Measurements from ENCODE around the gene RBM47. TPM values are rescaled to one million over a fixed set of nuclear protein-coding genes. Genes with fewer than 3 reads are reported as not detected.
A peak's percentile ranks its signal among the peaks of the same experiment; 100 is the strongest.

The RBM47 gene
- total RNA-seq, 8 experiments from 2014 or later: 0.38 to 16.9 (median 1.8) TPM

DNA sequence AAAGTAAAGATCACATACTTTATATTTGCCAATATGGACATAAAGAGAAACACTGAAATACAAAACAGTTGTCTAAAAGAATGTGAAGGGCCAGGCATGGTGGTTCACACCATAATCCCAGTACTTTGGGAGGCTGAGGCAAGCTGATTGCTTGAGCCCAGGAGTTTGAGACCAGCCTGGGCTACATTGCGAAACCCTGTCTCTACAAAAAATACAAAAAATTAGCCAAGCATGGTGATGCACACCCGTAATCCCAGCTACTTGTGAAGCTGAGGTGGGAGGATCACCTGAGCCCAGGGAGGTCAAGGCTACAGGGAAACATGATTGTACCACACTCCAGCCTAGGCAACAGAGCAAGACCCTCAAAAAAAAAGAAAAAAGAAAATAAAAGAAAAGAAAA lies 11.8 kb downstream of the RBM47 start:
- peaks cover 7 to 9% of the 10 kb centered on the region in 2 donors for H3K4me1 ChIP-seq (replicated peaks in 1 of 2)
- in situ Hi-C loops (cut with MboI; ENCODE audit: low pct_unique_long_range_greater_than_20kb in 2 of 9, low sequenced_read_pairs in 9 of 9, unreplicated experiment in 9 of 9): no loop called here
- H3K27ac ChIP-seq: no peak overlapping the region
- 20 to 100% (median 80%) methylated on average over 1 to 2 of the region's 2 CpGs; no CpG with 5 or more reads in 4 of the 10 experiments for WGBS, 10 experiments
- no peak overlapping the region for H3K4me3 ChIP-seq
- ATAC-seq (replicated peaks in 6 of 8): no peak

DNA sequence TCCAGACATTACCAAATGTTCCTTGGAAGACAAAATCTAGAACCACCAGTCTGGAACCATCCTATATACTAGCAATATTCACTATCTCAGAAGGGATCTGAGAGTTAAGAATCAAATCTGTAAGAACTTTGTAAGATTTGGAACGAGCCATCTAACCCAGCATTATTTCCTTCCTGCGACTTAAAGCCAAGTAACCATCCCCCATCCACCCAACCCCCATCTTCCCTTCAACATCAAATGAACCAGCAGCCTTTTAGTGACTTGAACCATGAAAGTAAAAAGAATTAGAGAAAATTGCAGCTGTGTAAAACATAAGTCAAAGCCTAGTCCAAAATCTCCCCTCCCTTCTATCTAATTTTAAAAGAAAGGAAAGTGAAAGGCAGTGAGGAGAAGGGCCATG lies 15.6 kb downstream of the RBM47 start:
- H3K27ac ChIP-seq: no peak overlapping the region
- no peaks in the 10 kb centered on the region for H3K4me1 ChIP-seq (replicated peaks in 1 of 2)
- no peak for ATAC-seq (replicated peaks in 6 of 8)
- H3K4me3 ChIP-seq: no peak overlapping the region
- in situ Hi-C loops (cut with MboI; ENCODE audit: low pct_unique_long_range_greater_than_20kb in 2 of 9, low sequenced_read_pairs in 9 of 9, unreplicated experiment in 9 of 9): no loop called here
- WGBS, 10 experiments: 33 to 87% (median 50%) methylated on average over 1 to 2 of the region's 2 CpGs; no CpG with 5 or more reads in 3 of the 10 experiments

- H3K27ac ChIP-seq: no peak overlapping the region
- no peaks in the 10 kb centered on the region for H3K4me1 ChIP-seq (replicated peaks in 1 of 2)
- in situ Hi-C loops (cut with MboI; ENCODE audit: low pct_unique_long_range_greater_than_20kb in 2 of 9, low sequenced_read_pairs in 9 of 9, unreplicated experiment in 9 of 9): no loop called here
- H3K4me3 ChIP-seq: no peak overlapping the region
- 0 to 100% (median 86%) methylated on average over 1 of the region's 1 CpG; no CpG with 5 or more reads in 1 of the 10 experiments for WGBS, 10 experiments
- no peak for ATAC-seq (replicated peaks in 6 of 8)
These were observed 16.2 kb downstream of the RBM47 start for GRCh38 chr4:40613456-40613855.

DNA sequence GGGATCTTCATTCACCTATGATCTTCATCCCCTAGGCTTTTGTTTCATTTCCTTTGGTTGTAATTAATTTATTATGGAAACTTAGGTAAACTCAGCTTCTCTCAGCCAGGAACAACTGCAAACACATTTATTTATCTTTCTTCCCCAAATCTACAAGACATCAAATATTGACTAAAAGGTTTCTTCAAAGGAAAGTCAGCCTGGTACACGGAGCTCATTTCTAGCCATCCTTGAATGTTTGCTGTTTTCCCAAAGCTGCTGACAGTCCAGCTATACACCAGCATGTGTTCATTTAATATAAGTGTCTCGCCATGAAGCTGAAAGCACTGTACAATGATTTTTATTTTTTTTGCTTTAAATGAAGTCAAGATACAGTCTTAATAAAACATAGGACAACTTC lies 16.8 kb downstream of the RBM47 start:
- in situ Hi-C loops (cut with MboI; ENCODE audit: low pct_unique_long_range_greater_than_20kb in 2 of 9, low sequenced_read_pairs in 9 of 9, unreplicated experiment in 9 of 9): no loop called here
- Histone ChIP-seq H3K27ac (no peak overlapping the region), H3K4me3 (no peak overlapping the region), H3K4me1 (replicated peaks in 1 of 2) (no peaks in the 10 kb centered on the region)
- ATAC-seq (replicated peaks in 6 of 8): no peak
- WGBS, 10 experiments: 25 to 100% (median 55%) methylated on average over 1 to 2 of the region's 2 CpGs

DNA sequence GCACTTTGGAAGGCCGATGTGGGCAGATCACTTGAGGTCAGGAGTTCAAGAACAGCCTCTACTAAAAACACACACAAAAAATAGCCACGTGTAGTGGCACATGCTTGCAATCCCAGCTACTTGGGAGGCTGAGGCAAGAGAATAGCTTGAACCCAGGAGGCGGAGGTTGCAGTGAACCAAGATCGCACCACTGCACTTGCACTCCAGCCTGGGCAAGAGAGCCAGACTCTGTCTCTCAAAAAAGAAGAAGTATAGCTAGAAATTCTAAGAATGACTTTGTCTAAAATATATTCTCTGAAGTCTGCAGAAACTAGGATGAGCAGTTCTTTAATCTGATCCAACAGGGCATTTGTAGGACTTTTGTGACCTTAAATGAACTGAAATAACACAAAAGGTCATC lies 17.4 kb downstream of the RBM47 start:
- in situ Hi-C loops (cut with MboI; ENCODE audit: low pct_unique_long_range_greater_than_20kb in 2 of 9, low sequenced_read_pairs in 9 of 9, unreplicated experiment in 9 of 9): no loop called here
- Histone ChIP-seq H3K4me1 (replicated peaks in 1 of 2) (no peaks in the 10 kb centered on the region), H3K4me3 (no peak overlapping the region), H3K27ac (no peak overlapping the region)
- ATAC-seq (replicated peaks in 6 of 8): no peak
- WGBS, 10 experiments: 67 to 90% (median 85%) methylated on average over 2 to 4 of the region's 4 CpGs; no CpG with 5 or more reads in 4 of the 10 experiments

DNA sequence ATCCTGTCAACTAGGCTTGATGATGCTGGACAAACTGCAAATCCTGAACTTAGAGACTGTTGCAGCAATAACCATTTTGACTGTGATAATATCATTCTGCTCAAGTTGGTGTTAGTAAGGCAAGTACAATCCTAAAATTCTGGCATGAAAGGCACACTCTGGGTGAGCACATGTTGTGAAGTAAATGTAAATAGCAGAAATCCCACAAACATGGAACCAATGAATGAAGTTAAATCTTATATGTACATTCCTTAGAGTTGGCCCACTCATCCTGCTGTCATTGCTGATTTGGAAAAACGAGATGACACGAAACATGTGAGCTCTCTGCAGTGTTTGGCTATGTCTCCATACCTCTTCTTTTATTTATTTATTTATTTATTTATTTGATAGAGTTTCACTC lies 21.0 kb downstream of the RBM47 start:
- 25 to 100% (median 88%) methylated on average over 1 to 2 of the region's 2 CpGs; no CpG with 5 or more reads in 3 of the 10 experiments for WGBS, 10 experiments
- H3K4me3 ChIP-seq: no peak overlapping the region
- no peak for ATAC-seq (replicated peaks in 6 of 8)
- no peaks in the 10 kb centered on the region for H3K4me1 ChIP-seq (replicated peaks in 1 of 2)
- no peak overlapping the region for H3K27ac ChIP-seq
- in situ Hi-C loops (cut with MboI; ENCODE audit: low pct_unique_long_range_greater_than_20kb in 2 of 9, low sequenced_read_pairs in 9 of 9, unreplicated experiment in 9 of 9): no loop called here

DNA sequence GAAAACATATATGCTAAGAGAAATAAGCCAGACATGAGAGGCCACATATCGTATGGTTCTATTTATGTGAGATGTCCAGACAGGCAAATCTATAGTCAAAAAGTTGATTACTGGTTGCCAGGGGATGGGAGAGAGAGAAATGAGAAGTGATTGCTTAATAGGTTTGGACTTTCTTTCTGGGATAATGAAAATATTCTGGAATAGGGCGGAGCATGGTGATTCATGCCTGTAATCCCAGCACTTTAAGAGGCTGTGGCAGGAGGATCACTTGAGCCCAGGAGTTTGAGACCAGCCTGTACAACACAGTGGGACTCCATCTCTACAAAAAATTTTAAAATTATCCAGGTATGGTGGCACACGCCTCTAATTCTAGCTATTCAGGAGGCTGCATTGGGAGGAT lies 22.4 kb downstream of the RBM47 start:
- in situ Hi-C loops (cut with MboI; ENCODE audit: low pct_unique_long_range_greater_than_20kb in 2 of 9, low sequenced_read_pairs in 9 of 9, unreplicated experiment in 9 of 9): no loop called here
- peak in 1 of 8 experiments; percentile 54 for ATAC-seq (replicated peaks in 6 of 8)
- H3K27ac ChIP-seq: no peak overlapping the region
- no peak overlapping the region for H3K4me3 ChIP-seq
- 67 to 100% (median 86%) methylated on average over 1 to 3 of the region's 3 CpGs for WGBS, 10 experiments
- H3K4me1 ChIP-seq (replicated peaks in 1 of 2): no peaks in the 10 kb centered on the region

DNA sequence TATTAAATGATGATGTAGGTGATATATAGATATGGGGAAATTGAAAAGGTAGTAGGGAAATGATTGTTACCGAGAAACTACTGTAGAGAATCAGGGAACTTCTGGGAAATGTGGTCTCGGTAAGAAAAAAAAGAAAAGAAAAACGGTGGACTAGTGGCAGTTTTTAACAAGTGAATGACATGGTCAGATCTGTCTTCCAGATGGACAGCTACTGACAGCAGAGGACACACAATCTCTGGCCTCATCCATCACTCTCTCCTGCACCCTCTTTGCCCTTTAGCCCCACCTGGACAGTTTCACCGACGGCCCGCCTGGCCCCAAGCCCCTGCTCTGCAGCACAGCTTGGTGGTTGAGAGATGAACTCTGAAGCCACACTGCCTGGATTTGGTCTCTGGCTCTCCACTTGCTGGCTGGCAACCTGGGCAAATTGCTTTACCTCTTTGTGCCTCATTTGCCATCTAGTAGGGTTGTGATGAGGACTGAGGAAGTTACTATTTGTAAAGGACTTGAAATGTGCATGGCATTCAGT lies 23.4 kb downstream of the RBM47 start:
- WGBS, 10 experiments: 38 to 88% (median 53%) methylated on average over 3 to 6 of the region's 6 CpGs; no CpG with 5 or more reads in 2 of the 10 experiments
- H3K4me1 ChIP-seq (replicated peaks in 1 of 2): no peaks in the 10 kb centered on the region
- ATAC-seq (replicated peaks in 6 of 8): no peak

DNA sequence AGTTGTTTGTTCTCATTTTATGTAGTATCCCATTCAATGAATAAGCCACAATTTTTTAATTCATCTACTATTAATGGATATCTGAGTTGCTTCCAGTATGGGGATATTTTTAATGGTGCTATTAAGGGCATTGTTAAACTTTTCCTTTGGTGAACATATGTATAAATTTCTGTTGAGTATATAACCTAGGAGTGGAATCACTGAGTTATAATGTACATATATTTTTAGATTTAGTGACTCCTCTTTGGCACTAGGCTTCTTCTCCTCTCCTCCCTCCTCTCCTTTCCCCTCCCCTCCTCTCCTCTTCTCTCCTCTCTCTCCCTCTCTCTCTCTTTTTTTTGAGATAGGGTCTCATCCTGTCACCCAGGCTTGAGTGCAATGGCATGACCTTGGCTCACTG lies 26.4 kb downstream of the RBM47 start:
- in situ Hi-C loops (cut with MboI; ENCODE audit: low pct_unique_long_range_greater_than_20kb in 2 of 9, low sequenced_read_pairs in 9 of 9, unreplicated experiment in 9 of 9): no loop called here
- ATAC-seq (replicated peaks in 6 of 8): no peak
- no peak overlapping the region for H3K4me3 ChIP-seq
- H3K27ac ChIP-seq: no peak overlapping the region
- no peaks in the 10 kb centered on the region for H3K4me1 ChIP-seq (replicated peaks in 1 of 2)

More for the DNA sequence above, 23.4 kb downstream of the RBM47 start:
- Histone ChIP-seq H3K4me3 (no peak overlapping the region), H3K27ac (no peak overlapping the region)
- in situ Hi-C loops (cut with MboI; ENCODE audit: low pct_unique_long_range_greater_than_20kb in 2 of 9, low sequenced_read_pairs in 9 of 9, unreplicated experiment in 9 of 9): no loop called here

GRCh38 chr4:40601641-40602040 lies 28.0 kb downstream of the RBM47 start:
- in situ Hi-C loops (cut with MboI; ENCODE audit: low pct_unique_long_range_greater_than_20kb in 2 of 9, low sequenced_read_pairs in 9 of 9, unreplicated experiment in 9 of 9): no loop called here
- ATAC-seq (replicated peaks in 6 of 8): no peak
- H3K4me1 ChIP-seq (replicated peaks in 1 of 2): no peaks in the 10 kb centered on the region
- no peak overlapping the region for H3K27ac ChIP-seq
- WGBS, 10 experiments: 63 to 100% (median 84%) methylated on average over 2 to 7 of the region's 7 CpGs; no CpG with 5 or more reads in 3 of the 10 experiments
- H3K4me3 ChIP-seq: no peak overlapping the region

DNA sequence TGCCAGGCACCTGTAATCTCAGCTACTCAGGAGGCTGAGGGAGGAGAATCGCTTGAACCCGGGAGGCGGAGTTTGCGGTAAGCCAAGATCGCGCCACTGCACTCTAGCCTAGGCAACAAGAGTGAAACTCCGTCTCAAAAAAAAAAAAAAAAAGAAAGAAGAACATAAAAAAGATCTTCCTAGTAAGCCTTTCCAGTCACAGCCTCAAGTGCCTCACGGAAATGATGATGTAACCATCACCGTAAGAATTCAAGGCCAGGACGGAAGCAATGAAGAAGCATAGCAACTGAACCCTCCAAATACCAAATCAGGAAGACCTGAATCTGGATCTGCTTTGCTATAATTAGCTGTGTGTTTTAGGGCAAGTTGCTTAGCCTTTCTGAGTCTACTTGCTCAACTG lies 28.8 kb downstream of the RBM47 start:
- Histone ChIP-seq H3K4me1 (replicated peaks in 1 of 2) (no peaks in the 10 kb centered on the region), H3K4me3 (no peak overlapping the region), H3K27ac (no peak overlapping the region)
- 89 to 100% (median 92%) methylated on average over 2 to 9 of the region's 10 CpGs; no CpG with 5 or more reads in 3 of the 10 experiments for WGBS, 10 experiments
- no peak for ATAC-seq (replicated peaks in 6 of 8)
- in situ Hi-C loops (cut with MboI; ENCODE audit: low pct_unique_long_range_greater_than_20kb in 2 of 9, low sequenced_read_pairs in 9 of 9, unreplicated experiment in 9 of 9): no loop called here

GRCh38 chr4:40599431-40599830 lies 30.2 kb downstream of the RBM47 start:
- 21 to 100% (median 76%) methylated on average over 1 to 2 of the region's 2 CpGs; no CpG with 5 or more reads in 4 of the 10 experiments for WGBS, 10 experiments
- in situ Hi-C loops (cut with MboI; ENCODE audit: low pct_unique_long_range_greater_than_20kb in 2 of 9, low sequenced_read_pairs in 9 of 9, unreplicated experiment in 9 of 9): no loop called here
- no peak for ATAC-seq (replicated peaks in 6 of 8)
- H3K4me1 ChIP-seq (replicated peaks in 1 of 2): no peaks in the 10 kb centered on the region
- H3K4me3 ChIP-seq: no peak overlapping the region
- no peak overlapping the region for H3K27ac ChIP-seq

GRCh38 chr4:40596522-40596921 lies 33.1 kb downstream of the RBM47 start:
- no peak overlapping the region for H3K4me3 ChIP-seq
- 28 to 76% (median 55%) methylated on average over 1 to 3 of the region's 4 CpGs; no CpG with 5 or more reads in 4 of the 10 experiments for WGBS, 10 experiments
- no peak for ATAC-seq (replicated peaks in 6 of 8)
- no peak overlapping the region for H3K27ac ChIP-seq
- in situ Hi-C loops (cut with MboI; ENCODE audit: low pct_unique_long_range_greater_than_20kb in 2 of 9, low sequenced_read_pairs in 9 of 9, unreplicated experiment in 9 of 9): no loop called here
- no peaks in the 10 kb centered on the region for H3K4me1 ChIP-seq (replicated peaks in 1 of 2)

GRCh38 chr4:40595981-40596380 lies 33.7 kb downstream of the RBM47 start:
- in situ Hi-C loops (cut with MboI; ENCODE audit: low pct_unique_long_range_greater_than_20kb in 2 of 9, low sequenced_read_pairs in 9 of 9, unreplicated experiment in 9 of 9): no loop called here
- WGBS, 10 experiments: 63 to 88% (median 80%) methylated on average over 1 to 5 of the region's 5 CpGs; no CpG with 5 or more reads in 3 of the 10 experiments
- Histone ChIP-seq H3K4me3 (no peak overlapping the region), H3K4me1 (replicated peaks in 1 of 2) (no peaks in the 10 kb centered on the region), H3K27ac (no peak overlapping the region)
- ATAC-seq (replicated peaks in 6 of 8): no peak
